ENCODE results near the gene SMPD3. TPM values are rescaled to one million over a fixed set of nuclear protein-coding genes. Genes with fewer than 3 reads are reported as not detected.

Gene SMPD3
- total RNA-seq, 1 experiment from 2014 or later: 0.77 TPM

- Histone ChIP-seq H3K36me3 (ENCODE audit: control insufficient read depth, insufficient read depth, low read length) (no peaks in the 10 kb centered on the region), H3K4me1 (ENCODE audit: control insufficient read depth, insufficient read depth, low read length) (no peaks in the 10 kb centered on the region), H3K27ac (ENCODE audit: low read length) (no peak overlapping the region), H3K9me3 (ENCODE audit: control insufficient read depth, insufficient read depth, low read depth, low read length) (no peaks in the 10 kb centered on the region), H3K4me3 (ENCODE audit: low read depth in 2 of 2, low read length in 2 of 2) (no peak overlapping the region), H3K27me3 (ENCODE audit: control insufficient read depth, insufficient read depth, low read length) (peaks cover 6% of the 10 kb centered on the region)
- DNase-seq (ENCODE audit: low read depth, low spot score) (peak; percentile 27), ATAC-seq (no peak)
- CTCF ChIA-PET: interaction anchor here (0.6 kb wide), 1 partner anchor 273 kb away, joined by 3 read pairs; no protein-coding TSS in a partner anchor
- TF ChIP-seq REST (IDR thresholded peaks at IDR 0.05; ENCODE audit: insufficient read depth in 1 of 2, low read depth in 2 of 2, low read length in 1 of 2): peak; percentile 20 to 59; a peak in 2 of 4 replicates
- no peak for TF ChIP-seq POLR2AphosphoS5 (IDR thresholded peaks at IDR 0.05; ENCODE audit: low read depth, low read length)
- peak; percentile 75 for TF ChIP-seq CTCF (IDR thresholded peaks at IDR 0.05)
- no TSS peak for BruUV-seq (replicated peaks)
- in situ Hi-C loops (cut with HindIII; ENCODE audit: low pct_unique_long_range_greater_than_20kb, low sequenced_read_pairs) (no loop called here), intact Hi-C loops (cut with micrococcal nuclease; ENCODE audit: unreplicated experiment) (loop anchor here (10.0 kb wide), 1 partner anchor 59 kb away; no protein-coding TSS in a partner anchor)
- POLR2A ChIA-PET: no interaction called here
Observed at GRCh38 chr16:68445458-68445857, 2.9 kb downstream of the SMPD3 start.

GRCh38 chr16:68444056-68444657 is 4.2 kb downstream of the SMPD3 start:
- CTCF ChIA-PET: interaction anchor here (0.6 kb wide), 1 partner anchor 12 kb away, joined by 6 read pairs; no protein-coding TSS in a partner anchor

More at GRCh38 chr16:68444056-68444657, 4.2 kb downstream of the SMPD3 start:
- no peaks in the 10 kb centered on the region for H3K4me1 ChIP-seq (ENCODE audit: control insufficient read depth, insufficient read depth, low read length)
- peaks cover 8% of the 10 kb centered on the region for H3K27me3 ChIP-seq (ENCODE audit: control insufficient read depth, insufficient read depth, low read length)
- no peaks in the 10 kb centered on the region for H3K36me3 ChIP-seq (ENCODE audit: control insufficient read depth, insufficient read depth, low read length)
- no TSS peak for BruUV-seq (replicated peaks)
- DNase-seq (ENCODE audit: low read depth, low spot score) (no peak), ATAC-seq (no peak)
- intact Hi-C loops (cut with micrococcal nuclease; ENCODE audit: unreplicated experiment): loop anchor here (10.0 kb wide), 1 partner anchor 61 kb away; no protein-coding TSS in a partner anchor
- no peak overlapping the region for H3K27ac ChIP-seq (ENCODE audit: low read length)
- H3K4me3 ChIP-seq (ENCODE audit: low read depth in 2 of 2, low read length in 2 of 2): no peak overlapping the region
- no peaks in the 10 kb centered on the region for H3K9me3 ChIP-seq (ENCODE audit: control insufficient read depth, insufficient read depth, low read depth, low read length)
- no peak for TF ChIP-seq CTCF (IDR thresholded peaks at IDR 0.05)
- peak; percentile 89 to 93 for TF ChIP-seq REST (IDR thresholded peaks at IDR 0.05; ENCODE audit: insufficient read depth in 1 of 2, low read depth in 2 of 2, low read length in 1 of 2)
- in situ Hi-C loops (cut with HindIII; ENCODE audit: low pct_unique_long_range_greater_than_20kb, low sequenced_read_pairs): no loop called here
- POLR2A ChIA-PET: no interaction called here
